AG08395 (cell line): ENCODE data around the gene EPB41L4A.

ENCODE experiments used
- DNase-seq: peaks from one replicate; pipeline ENCODE4 v3.0.0; 2012; ENCODE audit warnings: mixed read lengths, low spot score

Gene EPB41L4A

GRCh38 chr5:112156211-112156610, 262.9 kb downstream of the EPB41L4A start:
- DNase-seq: no peak

GRCh38 chr5:112154940-112155686, 264.0 kb downstream of the EPB41L4A start:
- DNase-seq: peak; percentile 42

- no peak for DNase-seq
These were observed 269.4 kb downstream of the EPB41L4A start for GRCh38 chr5:112149727-112150126.

GRCh38 chr5:112146323-112147226, 272.5 kb downstream of the EPB41L4A start:
- peak; percentile 76 for DNase-seq

GRCh38 chr5:112143690-112144089, 275.4 kb downstream of the EPB41L4A start:
- DNase-seq: no peak

- peak; percentile 8 for DNase-seq
These were observed 276.3 kb downstream of the EPB41L4A start for GRCh38 chr5:112142769-112143270.

- DNase-seq: no peak
These were observed 277.5 kb downstream of the EPB41L4A start for GRCh38 chr5:112141582-112141981.

GRCh38 chr5:112138526-112138925, 280.6 kb downstream of the EPB41L4A start:
- DNase-seq: no peak

- DNase-seq: no peak
These were observed 282.3 kb downstream of the EPB41L4A start for GRCh38 chr5:112136773-112137172.

GRCh38 chr5:112127861-112128260, 291.2 kb downstream of the EPB41L4A start:
- no peak for DNase-seq

- no peak for DNase-seq
These were observed 292.1 kb downstream of the EPB41L4A start for GRCh38 chr5:112126982-112127381.

- peak; percentile 40 for DNase-seq
These were observed 293.2 kb downstream of the EPB41L4A start for GRCh38 chr5:112125903-112126302.

GRCh38 chr5:112124788-112125187, 294.3 kb downstream of the EPB41L4A start:
- no peak for DNase-seq

GRCh38 chr5:112123086-112123485, 296.0 kb downstream of the EPB41L4A start:
- DNase-seq: no peak

- DNase-seq: no peak
These were observed 296.7 kb downstream of the EPB41L4A start for GRCh38 chr5:112122353-112122752.

GRCh38 chr5:112121258-112121657, 297.8 kb downstream of the EPB41L4A start:
- peak; percentile 13 for DNase-seq

GRCh38 chr5:112119969-112120368, 299.1 kb downstream of the EPB41L4A start:
- DNase-seq: no peak

- DNase-seq: no peak
These were observed 299.6 kb downstream of the EPB41L4A start for GRCh38 chr5:112119508-112119907.

GRCh38 chr5:112117551-112117950, 301.5 kb downstream of the EPB41L4A start:
- DNase-seq: no peak

GRCh38 chr5:112116371-112116770, 302.7 kb downstream of the EPB41L4A start:
- no peak for DNase-seq

GRCh38 chr5:112113565-112113964, 305.5 kb downstream of the EPB41L4A start:
- no peak for DNase-seq
